ENCODE data around the gene SEMA5A.

The SEMA5A gene

GRCh38 chr5:9105851-9106250, 440.0 kb downstream of the SEMA5A start:
- H3K9me3 ChIP-seq (ENCODE audit: control insufficient read depth, insufficient read depth, low read length): no peaks in the 10 kb centered on the region
- WGBS (ENCODE audit: insufficient coverage, insufficient read length): no CpG with 5 or more reads among the region's 3 CpGs
- no peaks in the 10 kb centered on the region for H3K36me3 ChIP-seq (ENCODE audit: control insufficient read depth, insufficient read depth, low read length)
- no peak overlapping the region for H3K27ac ChIP-seq (ENCODE audit: low read length)
- no peak overlapping the region for H3K4me3 ChIP-seq (ENCODE audit: low read length)
- no peaks in the 10 kb centered on the region for H3K4me1 ChIP-seq (ENCODE audit: control insufficient read depth, insufficient read depth, low read length)
- no peak for DNase-seq (ENCODE audit: low read depth, low spot score)
- no peaks in the 10 kb centered on the region for H3K27me3 ChIP-seq (ENCODE audit: control insufficient read depth, insufficient read depth, low read length)

GRCh38 chr5:9104571-9105339, 441.1 kb downstream of the SEMA5A start:
- no peak overlapping the region for H3K27ac ChIP-seq (ENCODE audit: low read length)
- no CpG with 5 or more reads among the region's 3 CpGs for WGBS (ENCODE audit: insufficient coverage, insufficient read length)
- H3K27me3 ChIP-seq (ENCODE audit: control insufficient read depth, insufficient read depth, low read length): no peaks in the 10 kb centered on the region
- H3K4me3 ChIP-seq (ENCODE audit: low read length): no peak overlapping the region
- no peak for DNase-seq (ENCODE audit: low read depth, low spot score)
- H3K4me1 ChIP-seq (ENCODE audit: control insufficient read depth, insufficient read depth, low read length): no peaks in the 10 kb centered on the region
- H3K36me3 ChIP-seq (ENCODE audit: control insufficient read depth, insufficient read depth, low read length): no peaks in the 10 kb centered on the region
- no peaks in the 10 kb centered on the region for H3K9me3 ChIP-seq (ENCODE audit: control insufficient read depth, insufficient read depth, low read length)

- no peak overlapping the region for H3K4me3 ChIP-seq (ENCODE audit: low read length)
- DNase-seq (ENCODE audit: low read depth, low spot score): no peak
- H3K4me1 ChIP-seq (ENCODE audit: control insufficient read depth, insufficient read depth, low read length): no peaks in the 10 kb centered on the region
- H3K36me3 ChIP-seq (ENCODE audit: control insufficient read depth, insufficient read depth, low read length): no peaks in the 10 kb centered on the region
- no peaks in the 10 kb centered on the region for H3K27me3 ChIP-seq (ENCODE audit: control insufficient read depth, insufficient read depth, low read length)
- WGBS (ENCODE audit: insufficient coverage, insufficient read length): no CpG with 5 or more reads among the region's 4 CpGs
- H3K27ac ChIP-seq (ENCODE audit: low read length): no peak overlapping the region
- no peaks in the 10 kb centered on the region for H3K9me3 ChIP-seq (ENCODE audit: control insufficient read depth, insufficient read depth, low read length)
These were observed 442.6 kb downstream of the SEMA5A start for GRCh38 chr5:9103290-9103689.

- no peak overlapping the region for H3K4me3 ChIP-seq (ENCODE audit: low read length)
- no peaks in the 10 kb centered on the region for H3K4me1 ChIP-seq (ENCODE audit: control insufficient read depth, insufficient read depth, low read length)
- H3K27ac ChIP-seq (ENCODE audit: low read length): no peak overlapping the region
- no CpG with 5 or more reads among the region's 2 CpGs for WGBS (ENCODE audit: insufficient coverage, insufficient read length)
- no peaks in the 10 kb centered on the region for H3K36me3 ChIP-seq (ENCODE audit: control insufficient read depth, insufficient read depth, low read length)
- H3K27me3 ChIP-seq (ENCODE audit: control insufficient read depth, insufficient read depth, low read length): no peaks in the 10 kb centered on the region
- H3K9me3 ChIP-seq (ENCODE audit: control insufficient read depth, insufficient read depth, low read length): no peaks in the 10 kb centered on the region
- DNase-seq (ENCODE audit: low read depth, low spot score): no peak
These were observed 446.2 kb downstream of the SEMA5A start for GRCh38 chr5:9099689-9100088.

GRCh38 chr5:9098990-9099389, 446.9 kb downstream of the SEMA5A start:
- Histone ChIP-seq H3K4me1 (ENCODE audit: control insufficient read depth, insufficient read depth, low read length) (no peaks in the 10 kb centered on the region), H3K27ac (ENCODE audit: low read length) (no peak overlapping the region), H3K27me3 (ENCODE audit: control insufficient read depth, insufficient read depth, low read length) (no peaks in the 10 kb centered on the region), H3K4me3 (ENCODE audit: low read length) (no peak overlapping the region), H3K36me3 (ENCODE audit: control insufficient read depth, insufficient read depth, low read length) (no peaks in the 10 kb centered on the region), H3K9me3 (ENCODE audit: control insufficient read depth, insufficient read depth, low read length) (no peaks in the 10 kb centered on the region)
- no peak for DNase-seq (ENCODE audit: low read depth, low spot score)
- no CpG with 5 or more reads among the region's 1 CpG for WGBS (ENCODE audit: insufficient coverage, insufficient read length)

GRCh38 chr5:9094582-9094981, 451.3 kb downstream of the SEMA5A start:
- no peak overlapping the region for H3K27ac ChIP-seq (ENCODE audit: low read length)
- WGBS (ENCODE audit: insufficient coverage, insufficient read length): no CpG with 5 or more reads among the region's 6 CpGs
- DNase-seq (ENCODE audit: low read depth, low spot score): no peak
- no peaks in the 10 kb centered on the region for H3K9me3 ChIP-seq (ENCODE audit: control insufficient read depth, insufficient read depth, low read length)
- H3K27me3 ChIP-seq (ENCODE audit: control insufficient read depth, insufficient read depth, low read length): no peaks in the 10 kb centered on the region
- no peak overlapping the region for H3K4me3 ChIP-seq (ENCODE audit: low read length)
- H3K4me1 ChIP-seq (ENCODE audit: control insufficient read depth, insufficient read depth, low read length): no peaks in the 10 kb centered on the region
- no peaks in the 10 kb centered on the region for H3K36me3 ChIP-seq (ENCODE audit: control insufficient read depth, insufficient read depth, low read length)

- WGBS (ENCODE audit: insufficient coverage, insufficient read length): no CpG with 5 or more reads among the region's 5 CpGs
These were observed 453.8 kb downstream of the SEMA5A start for GRCh38 chr5:9091896-9092662.

GRCh38 chr5:9090381-9091026, 455.4 kb downstream of the SEMA5A start:
- no peak for DNase-seq (ENCODE audit: low read depth, low spot score)
- no CpG with 5 or more reads among the region's 7 CpGs for WGBS (ENCODE audit: insufficient coverage, insufficient read length)
- Histone ChIP-seq H3K27me3 (ENCODE audit: control insufficient read depth, insufficient read depth, low read length) (no peaks in the 10 kb centered on the region), H3K9me3 (ENCODE audit: control insufficient read depth, insufficient read depth, low read length) (no peaks in the 10 kb centered on the region), H3K4me1 (ENCODE audit: control insufficient read depth, insufficient read depth, low read length) (no peaks in the 10 kb centered on the region), H3K36me3 (ENCODE audit: control insufficient read depth, insufficient read depth, low read length) (no peaks in the 10 kb centered on the region), H3K4me3 (ENCODE audit: low read length) (no peak overlapping the region), H3K27ac (ENCODE audit: low read length) (no peak overlapping the region)

More at GRCh38 chr5:9091896-9092662, 453.8 kb downstream of the SEMA5A start:
- no peaks in the 10 kb centered on the region for H3K9me3 ChIP-seq (ENCODE audit: control insufficient read depth, insufficient read depth, low read length)
- H3K4me1 ChIP-seq (ENCODE audit: control insufficient read depth, insufficient read depth, low read length): no peaks in the 10 kb centered on the region
- no peak overlapping the region for H3K27ac ChIP-seq (ENCODE audit: low read length)
- no peaks in the 10 kb centered on the region for H3K27me3 ChIP-seq (ENCODE audit: control insufficient read depth, insufficient read depth, low read length)
- H3K4me3 ChIP-seq (ENCODE audit: low read length): no peak overlapping the region
- no peaks in the 10 kb centered on the region for H3K36me3 ChIP-seq (ENCODE audit: control insufficient read depth, insufficient read depth, low read length)
- no peak for DNase-seq (ENCODE audit: low read depth, low spot score)

- no peak overlapping the region for H3K4me3 ChIP-seq (ENCODE audit: low read length)
- no CpG with 5 or more reads among the region's 1 CpG for WGBS (ENCODE audit: insufficient coverage, insufficient read length)
- no peak for DNase-seq (ENCODE audit: low read depth, low spot score)
- no peaks in the 10 kb centered on the region for H3K9me3 ChIP-seq (ENCODE audit: control insufficient read depth, insufficient read depth, low read length)
- H3K4me1 ChIP-seq (ENCODE audit: control insufficient read depth, insufficient read depth, low read length): no peaks in the 10 kb centered on the region
- H3K27ac ChIP-seq (ENCODE audit: low read length): no peak overlapping the region
- H3K36me3 ChIP-seq (ENCODE audit: control insufficient read depth, insufficient read depth, low read length): no peaks in the 10 kb centered on the region
- no peaks in the 10 kb centered on the region for H3K27me3 ChIP-seq (ENCODE audit: control insufficient read depth, insufficient read depth, low read length)
These were observed 456.0 kb downstream of the SEMA5A start for GRCh38 chr5:9089893-9090292.

GRCh38 chr5:9082996-9083395, 462.9 kb downstream of the SEMA5A start:
- no peak overlapping the region for H3K27ac ChIP-seq (ENCODE audit: low read length)
- H3K9me3 ChIP-seq (ENCODE audit: control insufficient read depth, insufficient read depth, low read length): no peaks in the 10 kb centered on the region
- no peaks in the 10 kb centered on the region for H3K4me1 ChIP-seq (ENCODE audit: control insufficient read depth, insufficient read depth, low read length)
- H3K27me3 ChIP-seq (ENCODE audit: control insufficient read depth, insufficient read depth, low read length): no peaks in the 10 kb centered on the region
- no peak for DNase-seq (ENCODE audit: low read depth, low spot score)
- H3K4me3 ChIP-seq (ENCODE audit: low read length): no peak overlapping the region
- WGBS (ENCODE audit: insufficient coverage, insufficient read length): no CpG with 5 or more reads among the region's 1 CpG
- no peaks in the 10 kb centered on the region for H3K36me3 ChIP-seq (ENCODE audit: control insufficient read depth, insufficient read depth, low read length)
